ENCODE measurements around the gene SLF2.

- TF ChIP-seq POLR2A (IDR thresholded peaks at IDR 0.05) (no peak), CTCF (IDR thresholded peaks at IDR 0.05) (no peak)
Observed at GRCh38 chr10:100890673-100891317, 22.0 kb upstream of the SLF2 start.

Measured in prostate gland (tissue), 2 donors.